Measurements from ENCODE around the gene EPHB3. TPM values are rescaled to one million over a fixed set of nuclear protein-coding genes. Genes with fewer than 3 reads are reported as not detected.
"Not testable (repeated sequence)": the region's sequence is repeated elsewhere in the genome, so short reads cannot be mapped to it uniquely, and the experiment has no call there.

EPHB3 gene
- total and polyA plus RNA-seq, 11 donors = 1.00 to 4.6 (median 1.8) TPM

DNA sequence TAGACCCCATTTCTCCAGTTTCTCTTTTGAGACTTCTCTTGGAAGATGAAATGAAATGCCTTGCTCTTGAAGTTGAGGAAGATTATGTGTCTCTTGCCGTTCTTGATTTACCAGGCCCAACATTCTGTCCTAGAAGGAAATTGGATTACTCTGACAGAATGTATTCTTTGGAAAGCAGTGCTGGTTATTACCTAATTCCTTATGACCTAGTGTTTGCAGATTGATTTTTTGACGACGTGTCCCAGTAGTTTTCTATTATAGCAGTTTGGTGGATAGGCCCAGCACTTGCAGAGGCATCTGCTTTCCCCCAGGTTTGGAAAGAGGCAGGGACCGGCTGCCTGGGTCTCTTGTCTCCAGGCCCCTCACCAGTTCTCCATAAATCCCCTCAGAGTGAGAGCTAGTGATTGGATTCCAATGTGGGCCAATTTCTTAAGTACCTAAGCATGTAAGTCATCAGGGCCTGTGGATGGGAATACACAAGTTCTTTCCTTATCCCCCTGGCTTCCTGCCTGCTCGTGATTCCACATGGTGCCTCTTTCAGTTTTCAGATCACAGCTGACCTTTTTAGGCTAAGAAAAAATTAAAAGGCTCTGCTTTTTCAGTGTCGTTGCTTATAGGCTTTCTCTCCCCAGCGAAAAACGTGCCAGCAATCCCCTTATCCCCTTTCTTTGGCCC is 50.2 kb downstream of the EPHB3 start:
- peak in 1 of 4 donors; percentile 41 for ATAC-seq
- intact Hi-C loops (cut with DNase I) = no loop called here

DNA sequence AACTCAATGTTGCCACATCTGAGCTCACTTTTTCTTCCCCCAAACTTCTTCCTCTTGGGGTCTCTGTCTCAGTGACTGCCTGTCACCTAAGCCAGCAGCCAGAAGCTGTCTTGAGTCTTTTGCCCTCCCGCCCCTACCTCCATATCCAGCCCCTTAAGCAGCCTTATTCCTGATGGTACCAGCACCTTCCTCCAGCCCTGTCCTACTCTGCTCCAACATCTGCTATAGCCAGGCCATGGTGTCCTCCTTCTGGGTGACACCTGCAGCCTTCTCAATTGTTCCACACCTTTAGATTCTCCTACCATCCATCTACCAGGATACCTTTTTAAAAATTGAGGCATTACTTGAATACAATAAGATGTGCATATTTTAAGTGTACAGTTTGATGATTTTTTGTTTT is 53.8 kb downstream of the EPHB3 start:
- ATAC-seq (no peak), DNase-seq (no peak)
- Histone ChIP-seq H3K27ac (no peak overlapping the region), H3K36me3 (no peaks in the 10 kb centered on the region), H3K27me3 (no peaks in the 10 kb centered on the region), H3K9me3 (no peaks in the 10 kb centered on the region), H3K4me1 (peaks cover 0 to 27% (median 16%) of the 10 kb centered on the region in 12 donors), H3K4me3 (no peak overlapping the region)
- intact Hi-C loops (cut with DNase I) = no loop called here
- TF ChIP-seq CTCF (IDR thresholded peaks at IDR 0.05) = no peak
- TF ChIP-seq POLR2A (IDR thresholded peaks at IDR 0.05) = no peak
- WGBS, 4 donors = 95 to 98% (median 97%) methylated on average over 1 of the region's 1 CpG

More for the DNA sequence above, 50.2 kb downstream of the EPHB3 start:
- no peak for TF ChIP-seq CTCF (IDR thresholded peaks at IDR 0.05)
- no peak for TF ChIP-seq POLR2A (IDR thresholded peaks at IDR 0.05)
- Histone ChIP-seq H3K36me3 (no peaks in the 10 kb centered on the region), H3K9me3 (no peaks in the 10 kb centered on the region), H3K4me1 (no peaks in the 10 kb centered on the region), H3K27me3 (no peaks in the 10 kb centered on the region), H3K4me3 (no peak overlapping the region), H3K27ac (no peak overlapping the region)
- 77 to 85% (median 78%) methylated on average over 8 of the region's 8 CpGs for WGBS, 4 donors
- DNase-seq = no peak

DNA sequence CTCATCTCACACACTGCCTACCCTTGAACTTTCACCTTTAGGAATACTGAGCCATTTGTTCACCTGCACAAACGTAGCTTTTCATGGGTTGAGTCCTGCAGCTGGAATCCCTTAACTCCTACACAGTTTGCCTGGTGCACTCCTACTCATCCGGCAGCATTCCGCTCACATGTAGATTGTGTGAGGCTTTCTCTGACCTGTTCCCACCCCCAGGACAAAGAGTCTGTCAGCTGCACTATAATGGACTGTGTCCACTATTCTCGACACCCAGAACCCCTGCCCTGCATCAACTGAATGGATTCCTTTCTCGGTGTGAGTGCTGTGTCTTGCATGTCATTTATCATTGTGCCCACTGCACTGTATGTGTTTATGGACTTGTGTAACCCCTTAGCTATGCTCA is 54.9 kb downstream of the EPHB3 start:
- H3K9me3 ChIP-seq = no peaks in the 10 kb centered on the region
- intact Hi-C loops (cut with DNase I) = no loop called here
- no peaks in the 10 kb centered on the region for H3K27me3 ChIP-seq
- TF ChIP-seq POLR2A (IDR thresholded peaks at IDR 0.05) = no peak
- no peak for TF ChIP-seq CTCF (IDR thresholded peaks at IDR 0.05)
- DNase-seq (no peak), ATAC-seq (no peak)
- H3K27ac ChIP-seq = no peak overlapping the region
- 67 to 82% (median 77%) methylated on average over 5 of the region's 5 CpGs for WGBS, 4 donors
- H3K36me3 ChIP-seq = no peaks in the 10 kb centered on the region
- H3K4me3 ChIP-seq = no peak overlapping the region
- H3K4me1 ChIP-seq = peaks cover 0 to 29% (median 16%) of the 10 kb centered on the region in 12 donors

DNA sequence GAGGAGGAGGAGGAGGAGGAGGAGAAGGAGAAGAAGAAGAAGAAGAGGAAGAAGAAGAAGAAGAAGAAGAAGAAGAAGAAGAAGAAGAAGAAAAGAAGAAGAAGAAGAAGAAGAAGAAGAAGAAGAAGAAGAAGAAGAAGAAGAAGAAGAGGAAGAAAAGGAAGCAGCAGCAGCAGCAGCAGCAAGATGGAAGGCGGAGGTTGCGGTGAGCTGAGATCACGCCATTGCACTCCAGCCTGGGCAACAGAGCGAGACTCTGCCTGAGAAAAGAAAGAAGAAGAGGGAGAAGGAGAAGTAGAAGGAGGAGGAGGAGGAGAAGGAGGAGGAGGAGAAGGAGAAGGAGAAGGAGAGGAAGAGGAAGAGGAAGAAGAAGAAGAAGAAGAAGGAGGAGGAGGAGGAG is 55.7 kb downstream of the EPHB3 start:
- H3K36me3 ChIP-seq; H3K27me3 ChIP-seq; intact Hi-C loops (cut with DNase I); DNase-seq; H3K27ac ChIP-seq; H3K9me3 ChIP-seq; ATAC-seq; H3K4me3 ChIP-seq: not testable (repeated sequence)
- H3K4me1 ChIP-seq = peaks cover 0 to 29% (median 16%) of the 10 kb centered on the region in 12 donors
- WGBS, 4 donors = 78 to 95% (median 94%) methylated on average over 4 of the region's 4 CpGs

GRCh38 chr3:184618811-184619210 is 57.2 kb downstream of the EPHB3 start:
- intact Hi-C loops (cut with DNase I) = no loop called here

More at GRCh38 chr3:184618811-184619210, 57.2 kb downstream of the EPHB3 start:
- Histone ChIP-seq H3K9me3 (no peaks in the 10 kb centered on the region), H3K4me3 (no peak overlapping the region), H3K4me1 (peaks cover 0 to 29% (median 16%) of the 10 kb centered on the region in 12 donors), H3K36me3 (no peaks in the 10 kb centered on the region), H3K27ac (no peak overlapping the region), H3K27me3 (no peaks in the 10 kb centered on the region)
- DNase-seq (no peak), ATAC-seq (peak in 3 of 4 donors; percentile 37 to 53 (median 38))
- TF ChIP-seq CTCF (IDR thresholded peaks at IDR 0.05) (no peak), POLR2A (IDR thresholded peaks at IDR 0.05) (no peak)
- 44 to 64% (median 58%) methylated on average over 7 of the region's 7 CpGs for WGBS, 4 donors

Data from heart left ventricle (tissue), 16 donors.